Ishikawa (cell line): ENCODE data around the gene ZFR.

Experiments
- CEBPB ChIP-seq: IDR thresholded peaks from 2 replicates; pipeline ENCODE4 v1.6.1; 2012
- CREB1 ChIP-seq: IDR thresholded peaks from 2 replicates; pipeline ENCODE4 v1.6.1; 2012; ENCODE audit warnings: low read depth
- EGR1 ChIP-seq: IDR thresholded peaks from 2 replicates; pipeline ENCODE4 v1.6.1; 2012
- EP300 ChIP-seq: IDR thresholded peaks from 2 replicates; pipeline ENCODE4 v1.6.1; 2012; ENCODE audit warnings: borderline replicate concordance
- FOXM1 ChIP-seq: IDR thresholded peaks from 2 replicates; pipeline ENCODE4 v1.6.1; 2012; ENCODE audit warnings: low read depth, borderline replicate concordance
- NFIC ChIP-seq: IDR thresholded peaks from 2 replicates; pipeline ENCODE4 v1.6.1; 2012
- RAD21 ChIP-seq: IDR thresholded peaks from 2 replicates; pipeline ENCODE4 v1.6.1; 2012; ENCODE audit warnings: low read depth
- TAF1 ChIP-seq: IDR thresholded peaks from 2 replicates; pipeline ENCODE4 v1.6.1; 2012; ENCODE audit warnings: low read depth, mild to moderate bottlenecking
- TCF12 ChIP-seq: IDR thresholded peaks from 2 replicates; pipeline ENCODE4 v1.6.1; 2012; ENCODE audit warnings: low read depth
- TEAD4 ChIP-seq: IDR thresholded peaks from 2 replicates; pipeline ENCODE4 v1.6.1; 2012
- YY1 ChIP-seq: IDR thresholded peaks from 2 replicates; pipeline ENCODE4 v1.6.1; 2012; ENCODE audit warnings: low read depth
- ZBTB7A ChIP-seq: IDR thresholded peaks from 2 replicates; pipeline ENCODE4 v1.6.1; 2012; ENCODE audit warnings: low read depth
- TF ChIP-seq, protein P1 (sequence below): IDR thresholded peaks from 2 replicates; pipeline ENCODE4 v1.6.1; 2012
- TF ChIP-seq, protein P2 (sequence below): IDR thresholded peaks from 2 replicates; pipeline ENCODE4 v1.6.1; 2012
- TF ChIP-seq, protein P3 (sequence below): IDR thresholded peaks from 2 replicates; pipeline ENCODE4 v1.6.1; 2012; ENCODE audit warnings: low read depth, mild to moderate bottlenecking

The ZFR gene

DNA sequence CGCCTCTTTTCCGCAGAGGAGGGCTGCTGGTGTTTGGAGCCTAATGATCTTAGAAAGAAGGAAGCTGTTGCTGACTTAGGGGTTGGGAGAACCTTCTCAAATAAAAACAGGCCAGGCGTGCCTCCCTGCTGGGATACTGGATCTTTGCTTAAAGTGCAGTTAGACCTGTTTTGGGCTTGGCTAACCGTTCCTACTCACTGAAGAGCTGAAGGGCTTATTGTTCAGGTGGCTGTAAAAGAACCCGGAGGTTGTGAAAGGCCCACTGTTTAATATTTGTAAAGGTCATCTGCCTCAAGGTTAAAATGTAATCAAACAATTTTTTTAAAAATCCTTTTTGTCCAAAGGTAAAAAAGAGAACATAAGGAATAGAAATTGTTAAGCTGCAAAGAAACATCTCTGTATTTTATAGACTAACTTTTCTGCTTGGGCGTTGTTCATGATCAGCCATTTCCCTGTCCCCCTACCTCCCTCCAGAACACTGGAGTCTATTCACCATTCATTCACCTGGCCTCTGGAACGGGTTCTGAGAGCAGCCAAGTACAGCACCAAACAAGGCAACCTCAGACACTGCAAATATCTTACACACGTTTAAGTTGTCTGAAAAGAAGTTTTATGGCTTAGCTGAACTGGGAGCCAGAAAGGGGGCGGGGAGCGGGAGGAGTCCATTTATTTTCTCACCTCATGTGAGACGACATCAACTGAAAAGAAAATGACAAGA, 113.2 kb downstream of the ZFR start:
- TF ChIP-seq YY1, result no peak
- no peak for TF ChIP-seq ZBTB7A
- TF ChIP-seq TEAD4, result no peak
- no peak for TF ChIP-seq TCF12

DNA sequence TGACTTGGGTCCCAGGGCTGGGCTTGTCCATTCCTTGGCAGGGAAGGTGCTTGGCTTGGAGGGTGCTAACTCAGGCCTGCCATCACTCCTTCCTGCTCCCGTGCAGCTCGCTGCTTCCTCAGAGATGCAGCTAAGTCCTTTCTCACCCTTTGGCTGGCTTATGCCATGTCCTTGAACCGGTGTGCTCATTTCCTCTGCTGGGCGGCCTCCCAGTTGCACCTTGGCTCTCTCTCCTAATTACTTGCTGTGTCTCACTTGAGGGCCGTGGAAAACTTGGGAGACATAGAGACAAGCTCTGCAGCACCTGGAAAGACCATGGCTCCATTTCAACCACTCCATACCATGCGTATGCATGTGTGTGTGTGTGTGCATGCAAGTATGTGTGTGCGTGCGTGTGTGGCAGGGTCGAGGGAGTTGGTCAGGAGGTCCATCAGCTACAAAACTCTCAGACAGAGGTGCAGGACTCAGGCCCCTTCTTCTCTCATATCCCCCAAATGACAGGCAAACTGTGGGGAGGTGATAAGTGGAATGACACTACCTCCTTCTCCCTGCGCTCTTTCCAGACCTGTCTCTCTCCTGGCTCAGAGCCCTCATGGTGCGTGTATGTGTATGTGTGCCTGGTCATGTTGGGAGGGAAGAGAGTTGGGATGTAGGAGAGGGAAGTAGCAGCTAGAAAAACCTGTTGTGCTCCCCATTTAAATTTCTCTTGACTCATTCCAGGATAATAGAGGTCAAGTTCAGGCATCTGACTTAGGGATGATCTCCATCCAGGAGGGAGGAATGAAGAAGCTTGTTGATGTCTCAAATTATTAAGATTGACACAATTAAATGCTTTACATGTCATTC, 114.2 kb downstream of the ZFR start:
- no peak for TF ChIP-seq RAD21
- no peak for TF ChIP-seq EP300
- no peak for TF ChIP-seq ZBTB7A
- TF ChIP-seq CREB1, result no peak
- no peak for TF ChIP-seq EGR1
- TF ChIP-seq FOXM1, result no peak
- TF ChIP-seq YY1, result no peak

DNA sequence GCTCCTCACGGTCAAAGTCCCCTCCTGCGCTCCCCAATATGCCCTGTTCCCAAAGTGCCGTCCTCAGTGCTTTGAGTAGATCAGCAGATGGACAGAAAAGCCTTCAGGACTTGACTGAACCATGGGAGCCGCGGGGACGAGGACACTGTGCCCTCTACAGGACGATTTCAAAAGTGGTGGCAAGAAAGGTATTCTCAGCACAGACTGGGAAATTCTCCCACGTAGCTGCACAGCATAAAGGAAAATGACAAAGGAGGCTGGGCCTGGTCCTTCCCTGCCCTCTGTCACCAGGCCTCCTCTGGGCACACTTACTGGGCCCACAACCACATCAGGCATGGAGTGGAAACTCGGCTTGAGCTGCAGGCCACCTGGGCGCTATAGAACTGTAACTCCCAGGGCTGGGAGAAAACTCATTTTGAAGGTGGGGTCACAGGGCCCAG, 115.1 kb downstream of the ZFR start:
- TF ChIP-seq EP300 (no peak), EGR1 (no peak), TEAD4 (no peak), RAD21 (peak; percentile 93), YY1 (no peak), TCF12 (no peak), ZBTB7A (no peak), NFIC (no peak)
- TF ChIP-seq, protein P1, sequence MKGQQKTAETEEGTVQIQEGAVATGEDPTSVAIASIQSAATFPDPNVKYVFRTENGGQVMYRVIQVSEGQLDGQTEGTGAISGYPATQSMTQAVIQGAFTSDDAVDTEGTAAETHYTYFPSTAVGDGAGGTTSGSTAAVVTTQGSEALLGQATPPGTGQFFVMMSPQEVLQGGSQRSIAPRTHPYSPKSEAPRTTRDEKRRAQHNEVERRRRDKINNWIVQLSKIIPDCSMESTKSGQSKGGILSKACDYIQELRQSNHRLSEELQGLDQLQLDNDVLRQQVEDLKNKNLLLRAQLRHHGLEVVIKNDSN, result no peak
- TF ChIP-seq, protein P2, sequence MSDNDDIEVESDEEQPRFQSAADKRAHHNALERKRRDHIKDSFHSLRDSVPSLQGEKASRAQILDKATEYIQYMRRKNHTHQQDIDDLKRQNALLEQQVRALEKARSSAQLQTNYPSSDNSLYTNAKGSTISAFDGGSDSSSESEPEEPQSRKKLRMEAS, result 0 out of 2 replicates have a peak, but pooled peaks have one; percentile 17

DNA sequence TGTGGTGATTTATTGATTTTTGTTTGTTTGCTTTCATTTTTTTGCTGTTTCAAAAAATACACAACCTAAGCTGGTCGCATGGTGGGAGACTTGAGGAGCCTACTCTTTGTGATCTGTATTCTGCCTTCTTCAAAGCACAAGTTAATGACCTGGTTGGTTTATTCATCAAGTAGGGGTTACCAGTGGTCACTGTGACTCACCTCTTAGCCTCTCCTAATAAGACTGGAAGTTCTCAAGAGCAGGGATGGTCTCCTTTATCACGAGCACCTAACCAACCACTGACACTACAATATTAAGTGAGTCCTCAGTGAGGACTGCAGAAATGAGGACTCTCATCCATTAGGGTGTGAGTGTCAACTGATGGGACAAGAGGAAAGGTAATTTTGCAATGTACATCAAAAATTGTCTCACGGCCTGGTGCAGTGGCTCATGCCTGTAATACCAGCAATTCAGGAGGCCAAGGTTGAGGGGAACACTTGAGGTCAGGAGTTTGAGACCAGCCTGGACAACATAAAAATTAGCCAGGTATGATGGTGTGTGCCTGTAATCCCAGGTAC, 118.2 kb downstream of the ZFR start:
- TF ChIP-seq RAD21 (no peak), YY1 (no peak), TEAD4 (no peak), TCF12 (no peak), FOXM1 (no peak), CREB1 (no peak), EGR1 (no peak), CEBPB (no peak), TAF1 (no peak), ZBTB7A (no peak), EP300 (no peak), NFIC (no peak)
- TF ChIP-seq, protein P2, result no peak
- TF ChIP-seq, protein P3, sequence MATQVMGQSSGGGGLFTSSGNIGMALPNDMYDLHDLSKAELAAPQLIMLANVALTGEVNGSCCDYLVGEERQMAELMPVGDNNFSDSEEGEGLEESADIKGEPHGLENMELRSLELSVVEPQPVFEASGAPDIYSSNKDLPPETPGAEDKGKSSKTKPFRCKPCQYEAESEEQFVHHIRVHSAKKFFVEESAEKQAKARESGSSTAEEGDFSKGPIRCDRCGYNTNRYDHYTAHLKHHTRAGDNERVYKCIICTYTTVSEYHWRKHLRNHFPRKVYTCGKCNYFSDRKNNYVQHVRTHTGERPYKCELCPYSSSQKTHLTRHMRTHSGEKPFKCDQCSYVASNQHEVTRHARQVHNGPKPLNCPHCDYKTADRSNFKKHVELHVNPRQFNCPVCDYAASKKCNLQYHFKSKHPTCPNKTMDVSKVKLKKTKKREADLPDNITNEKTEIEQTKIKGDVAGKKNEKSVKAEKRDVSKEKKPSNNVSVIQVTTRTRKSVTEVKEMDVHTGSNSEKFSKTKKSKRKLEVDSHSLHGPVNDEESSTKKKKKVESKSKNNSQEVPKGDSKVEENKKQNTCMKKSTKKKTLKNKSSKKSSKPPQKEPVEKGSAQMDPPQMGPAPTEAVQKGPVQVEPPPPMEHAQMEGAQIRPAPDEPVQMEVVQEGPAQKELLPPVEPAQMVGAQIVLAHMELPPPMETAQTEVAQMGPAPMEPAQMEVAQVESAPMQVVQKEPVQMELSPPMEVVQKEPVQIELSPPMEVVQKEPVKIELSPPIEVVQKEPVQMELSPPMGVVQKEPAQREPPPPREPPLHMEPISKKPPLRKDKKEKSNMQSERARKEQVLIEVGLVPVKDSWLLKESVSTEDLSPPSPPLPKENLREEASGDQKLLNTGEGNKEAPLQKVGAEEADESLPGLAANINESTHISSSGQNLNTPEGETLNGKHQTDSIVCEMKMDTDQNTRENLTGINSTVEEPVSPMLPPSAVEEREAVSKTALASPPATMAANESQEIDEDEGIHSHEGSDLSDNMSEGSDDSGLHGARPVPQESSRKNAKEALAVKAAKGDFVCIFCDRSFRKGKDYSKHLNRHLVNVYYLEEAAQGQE, result no peak
- TF ChIP-seq, protein P1, result no peak

DNA sequence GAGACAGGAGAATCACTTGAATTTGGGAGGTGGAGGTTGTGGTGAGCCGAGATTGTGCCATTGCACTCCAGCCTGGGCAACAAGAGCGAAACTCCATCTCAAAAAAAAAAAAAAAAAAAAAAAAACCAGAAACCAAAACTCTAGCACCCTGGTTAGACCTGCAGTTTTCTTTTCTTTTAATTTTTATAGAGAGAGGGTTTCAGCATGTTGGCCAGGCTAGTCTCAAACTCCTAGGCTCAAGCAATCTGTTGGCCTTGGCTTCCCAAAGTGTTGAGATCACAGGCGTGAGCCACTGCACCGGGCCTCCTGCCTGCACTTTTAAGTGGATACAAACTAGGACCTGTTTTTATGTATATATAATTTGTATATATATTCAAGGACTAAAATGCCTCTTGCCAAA, 118.9 kb downstream of the ZFR start:
- TF ChIP-seq NFIC, result no peak
- TF ChIP-seq, protein P1, result no peak
- TF ChIP-seq TEAD4, result no peak
- TF ChIP-seq, protein P2, result no peak

DNA sequence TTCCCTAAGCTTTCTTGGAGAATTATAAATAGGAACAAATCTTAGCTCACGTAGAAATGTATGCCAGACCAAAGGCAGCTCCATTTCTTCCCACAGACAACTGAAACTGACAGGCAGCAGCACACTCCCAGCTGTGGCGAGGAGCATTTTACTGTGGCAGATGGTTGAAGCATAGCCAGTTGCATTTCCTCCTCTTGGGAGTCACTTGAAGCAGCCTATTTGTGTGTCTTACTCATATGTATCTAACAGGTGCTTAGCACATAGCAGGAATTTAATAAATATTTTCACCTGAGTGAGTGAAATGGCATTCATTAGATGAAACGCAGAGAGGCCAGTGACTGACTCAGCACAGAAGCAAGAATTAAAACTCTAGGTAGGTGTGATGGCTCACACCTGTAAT, 119.5 kb downstream of the ZFR start:
- TF ChIP-seq TCF12, result no peak
- TF ChIP-seq, protein P2, result no peak
- TF ChIP-seq EP300, result no peak
- no peak for TF ChIP-seq TAF1
- TF ChIP-seq NFIC, result no peak
- TF ChIP-seq CEBPB, result no peak
- no peak for TF ChIP-seq TEAD4
- no peak for TF ChIP-seq EGR1
